OCI-LY1 (cell line): ENCODE measurements around the gene PREB.

Experiments used
- CTCF ChIP-seq: fragments of 200-600 bp; sonication (generic), shearing (Covaris generic); IDR thresholded peaks from 2 replicates; pipeline ENCODE4 v1.5.1; 2017; ENCODE audit warnings: mild to moderate bottlenecking, antibody characterized with exemption, low read length, moderate library complexity, mixed read lengths
- EZH2 ChIP-seq: fragments of 200-600 bp; sonication (generic), shearing (Covaris generic); IDR thresholded peaks from 2 replicates; pipeline ENCODE4 v1.8.0; 2017; ENCODE audit warnings: borderline replicate concordance, mixed run types, mild to moderate bottlenecking, antibody characterized with exemption, low read length, moderate library complexity, mixed read lengths

- TF ChIP-seq CTCF: no peak
- TF ChIP-seq EZH2: no peak
Observed at GRCh38 chr2:27115519-27115918, 18.9 kb downstream of the PREB start.
